ENCODE results near the gene ZNF200. TPM values are rescaled to one million over a fixed set of nuclear protein-coding genes. Genes with fewer than 3 reads are reported as not detected.
A peak's percentile ranks its signal among the peaks of the same experiment; 100 is the strongest.

The ZNF200 gene
- total and polyA plus RNA-seq, 2 of the 13 experiments (the other 11 are each of a cell fraction or from before 2014, with no cell fraction given) = 3.5 to 16.5 TPM

DNA sequence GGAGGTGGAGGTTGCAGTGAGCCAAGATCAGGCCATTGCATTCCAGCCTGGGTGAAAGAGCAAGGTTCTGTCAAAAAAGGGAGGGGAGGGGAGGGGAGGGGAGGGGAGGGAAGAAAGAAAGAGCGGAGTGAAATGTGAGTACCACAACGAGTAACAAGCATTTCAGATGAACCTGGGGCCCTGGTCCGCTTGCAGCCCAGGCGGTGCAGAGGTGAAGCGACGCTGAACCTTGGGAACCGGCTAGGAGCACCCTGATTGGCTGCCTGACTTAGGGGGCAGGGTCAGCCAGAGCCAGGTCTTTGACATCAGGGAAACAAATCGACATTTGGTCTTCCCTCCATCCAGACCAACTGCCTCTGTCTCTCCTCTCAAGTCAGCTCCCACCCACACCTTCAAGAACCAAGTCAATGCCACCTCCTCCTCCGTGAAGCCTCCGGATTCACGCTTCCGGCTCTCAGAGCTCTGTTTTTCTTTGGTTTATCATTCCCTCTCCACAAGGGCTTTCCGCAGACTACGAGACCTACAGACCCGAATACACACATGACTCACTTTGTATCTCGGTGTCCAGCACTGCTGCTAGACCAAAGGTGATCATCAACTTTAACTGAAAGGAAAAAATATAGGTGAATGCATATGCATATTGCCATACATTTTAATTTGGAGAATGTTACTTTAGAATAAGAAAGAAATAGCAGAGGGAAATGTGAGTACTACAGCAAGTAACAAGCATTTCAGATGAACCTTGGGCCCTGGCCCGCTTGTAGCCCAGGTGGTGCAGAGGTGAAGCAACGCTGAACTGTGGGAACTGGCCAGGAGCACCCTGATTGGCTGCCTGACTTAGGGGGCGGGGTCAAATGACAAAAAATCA lies 27.6 kb downstream of the ZNF200 start (continued):
- TF ChIP-seq SP140L (CRISPR knock-in tag; IDR thresholded peaks at IDR 0.05; ENCODE audit: borderline replicate concordance) = no peak
- TF ChIP-seq, protein P1, sequence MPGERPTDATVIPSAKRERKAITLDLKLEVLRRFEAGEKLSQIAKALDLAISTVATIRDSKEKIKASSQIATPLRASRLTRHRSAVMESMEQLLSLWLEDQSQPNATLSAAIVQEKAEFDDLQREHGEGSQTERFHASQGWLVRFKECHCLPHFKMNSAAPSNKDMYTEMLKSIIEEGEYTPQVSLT (CRISPR knock-in tag; IDR thresholded peaks at IDR 0.05; ENCODE audit: borderline replicate concordance, low read depth) = no peak
- TF ChIP-seq ZBTB44 (CRISPR knock-in tag; IDR thresholded peaks at IDR 0.05) = no peak
- 0 out of 2 replicates have a peak, but pooled peaks have one; percentile 27 for TF ChIP-seq SALL1 (CRISPR knock-in tag; IDR thresholded peaks at IDR 0.05)
- TF ChIP-seq AGO2 (optimal IDR thresholded peaks at IDR 0.05; ENCODE audit: low read depth, low read length) = no peak
- no peak for TF ChIP-seq ZNF720 (CRISPR knock-in tag; IDR thresholded peaks at IDR 0.05)
- no peak for TF ChIP-seq ZNF770 (CRISPR knock-in tag; IDR thresholded peaks at IDR 0.05)
- TF ChIP-seq RAD21 (CRISPR knock-in tag; IDR thresholded peaks at IDR 0.05) = no peak
- TF ChIP-seq TEAD3 (CRISPR knock-in tag; optimal IDR thresholded peaks at IDR 0.05; ENCODE audit: borderline replicate concordance) = peak; percentile 25
- peak; percentile 27 to 59; a peak in 1 of 4 replicates for TF ChIP-seq POLR2A (IDR thresholded peaks at IDR 0.05; ENCODE audit: insufficient read depth in 1 of 2, low read depth in 2 of 2, low read length in 2 of 2)
- 0 out of 2 replicates have a peak, but pooled peaks have one; percentile 2 for TF ChIP-seq RARA (CRISPR knock-in tag; IDR thresholded peaks at IDR 0.05)
- TF ChIP-seq TBX2 (CRISPR knock-in tag; IDR thresholded peaks at IDR 0.05; ENCODE audit: borderline replicate concordance) = 0 out of 2 replicates have a peak, but pooled peaks have one; percentile 43
- no peak for TF ChIP-seq ZNF776 (CRISPR knock-in tag; IDR thresholded peaks at IDR 0.05)
- TF ChIP-seq MIER2 (CRISPR knock-in tag; IDR thresholded peaks at IDR 0.05) = no peak
- no peak for TF ChIP-seq KDM6A (CRISPR knock-in tag; IDR thresholded peaks at IDR 0.05; ENCODE audit: low read depth)
- TF ChIP-seq ZFAT (CRISPR knock-in tag; conservative IDR thresholded peaks at IDR 0.05) = no peak
- TF ChIP-seq ZNF784 (CRISPR knock-in tag; IDR thresholded peaks at IDR 0.05; ENCODE audit: borderline replicate concordance) = no peak
- no peak for TF ChIP-seq ZNF235 (CRISPR knock-in tag; IDR thresholded peaks at IDR 0.05; ENCODE audit: borderline replicate concordance)
- TF ChIP-seq, protein P2, sequence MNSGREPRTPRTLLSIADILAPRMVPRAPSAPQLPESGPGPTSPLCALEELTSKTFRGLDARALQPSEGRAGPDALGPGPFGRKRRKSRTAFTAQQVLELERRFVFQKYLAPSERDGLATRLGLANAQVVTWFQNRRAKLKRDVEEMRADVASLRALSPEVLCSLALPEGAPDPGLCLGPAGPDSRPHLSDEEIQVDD (CRISPR knock-in tag; IDR thresholded peaks at IDR 0.05; ENCODE audit: borderline replicate concordance) = no peak
- no peak for TF ChIP-seq ZMAT5 (CRISPR knock-in tag; IDR thresholded peaks at IDR 0.05; ENCODE audit: borderline replicate concordance, low read depth)
- no peak for TF ChIP-seq HOXA9 (CRISPR knock-in tag; IDR thresholded peaks at IDR 0.05; ENCODE audit: borderline replicate concordance)
- no peak for TF ChIP-seq KDM3A (CRISPR knock-in tag; IDR thresholded peaks at IDR 0.05; ENCODE audit: low read depth)

Data from HepG2 (cell line).